GM21390 (cell line): ENCODE measurements around the gene SCAPER.

Source experiments
- ATAC-seq: cut with Tn5 transposase; IDR thresholded peaks from one replicate; pipeline ENCODE4 v1.9.1; 2021; ENCODE audit not compliant: unreplicated experiment

Gene SCAPER

DNA sequence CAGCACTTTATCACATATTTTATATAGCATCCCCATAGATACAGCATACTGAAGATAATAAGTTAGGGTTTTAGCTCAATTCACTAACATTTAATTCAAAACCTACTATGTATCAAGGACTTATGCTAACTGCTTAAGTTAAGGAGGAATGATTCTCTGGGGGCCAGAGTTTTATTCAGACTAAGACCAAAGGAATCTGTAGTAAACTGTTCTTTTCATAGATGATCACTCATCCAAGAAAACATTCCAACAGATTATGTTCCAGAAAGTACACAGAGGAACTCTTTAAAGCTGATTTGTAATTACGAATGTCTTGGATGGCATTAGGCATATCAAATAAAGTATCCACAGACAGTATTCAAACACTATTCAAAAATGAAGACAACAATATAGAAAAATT lies 226.4 kb downstream of the SCAPER start:
- ATAC-seq: no peak

DNA sequence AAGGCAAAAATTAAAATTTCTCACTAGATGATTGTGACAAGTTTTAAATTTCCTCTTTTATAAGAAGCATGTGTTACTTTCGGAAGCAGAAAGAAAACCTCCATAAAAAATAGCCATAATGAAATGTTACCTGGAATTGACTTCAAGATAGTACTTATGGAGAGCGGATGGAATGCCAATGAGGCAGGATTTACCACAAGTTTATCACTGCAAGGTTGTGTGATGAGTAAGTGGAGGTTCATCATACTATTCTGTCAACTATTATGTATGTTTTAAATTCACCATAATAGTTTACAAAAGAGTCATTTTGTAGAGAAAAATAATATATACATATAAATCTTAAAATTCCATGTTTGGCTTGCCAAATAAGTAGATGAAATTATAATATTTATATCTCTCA lies 230.3 kb downstream of the SCAPER start:
- ATAC-seq: no peak

DNA sequence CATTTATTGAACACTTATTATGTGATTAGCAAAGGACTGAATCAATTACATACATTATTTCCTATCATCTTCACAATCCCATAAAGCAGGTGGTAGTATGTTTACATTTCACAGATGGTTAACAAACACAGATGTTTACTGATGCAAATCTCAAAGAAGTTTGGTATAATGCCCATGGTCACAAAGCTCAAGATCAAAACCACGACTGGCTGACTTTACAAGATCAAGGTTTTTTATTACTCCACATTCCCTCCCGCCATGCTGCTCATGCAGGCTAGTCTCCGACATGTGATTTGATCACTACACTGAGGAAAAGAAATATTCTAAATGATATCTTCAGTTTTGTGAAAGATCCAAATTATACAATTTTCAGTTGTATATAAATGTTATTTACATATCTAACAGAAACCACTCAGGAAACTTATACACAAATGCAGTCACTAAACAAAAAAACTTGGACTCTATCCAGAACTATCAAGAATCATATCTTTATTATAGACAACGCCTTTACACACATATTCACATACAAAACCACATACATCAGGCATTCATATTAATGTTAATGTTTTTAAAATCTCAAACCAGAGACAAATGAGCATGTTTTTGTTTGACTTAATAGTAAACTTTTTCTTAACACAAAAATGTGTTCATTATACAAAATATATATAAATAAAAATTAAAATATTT lies 235.5 kb downstream of the SCAPER start:
- ATAC-seq: no peak

DNA sequence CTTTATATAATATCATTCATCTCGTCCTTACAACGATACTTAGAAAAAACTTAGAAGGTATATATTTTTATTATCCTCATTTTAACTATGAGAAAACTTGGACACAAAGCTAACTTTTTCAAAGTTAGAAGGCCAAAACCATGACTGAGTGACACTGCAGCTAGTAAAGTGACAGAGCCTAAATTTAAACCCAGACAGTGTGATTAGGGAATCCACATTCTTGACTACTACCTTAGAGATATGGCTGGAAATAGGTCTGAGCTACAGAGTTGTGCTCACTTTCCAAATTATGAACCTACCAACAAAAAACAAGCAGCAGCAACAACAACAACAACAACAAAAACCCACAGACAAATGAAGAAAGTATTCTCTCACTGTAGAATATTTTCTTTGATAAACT lies 236.2 kb downstream of the SCAPER start:
- ATAC-seq: no peak

DNA sequence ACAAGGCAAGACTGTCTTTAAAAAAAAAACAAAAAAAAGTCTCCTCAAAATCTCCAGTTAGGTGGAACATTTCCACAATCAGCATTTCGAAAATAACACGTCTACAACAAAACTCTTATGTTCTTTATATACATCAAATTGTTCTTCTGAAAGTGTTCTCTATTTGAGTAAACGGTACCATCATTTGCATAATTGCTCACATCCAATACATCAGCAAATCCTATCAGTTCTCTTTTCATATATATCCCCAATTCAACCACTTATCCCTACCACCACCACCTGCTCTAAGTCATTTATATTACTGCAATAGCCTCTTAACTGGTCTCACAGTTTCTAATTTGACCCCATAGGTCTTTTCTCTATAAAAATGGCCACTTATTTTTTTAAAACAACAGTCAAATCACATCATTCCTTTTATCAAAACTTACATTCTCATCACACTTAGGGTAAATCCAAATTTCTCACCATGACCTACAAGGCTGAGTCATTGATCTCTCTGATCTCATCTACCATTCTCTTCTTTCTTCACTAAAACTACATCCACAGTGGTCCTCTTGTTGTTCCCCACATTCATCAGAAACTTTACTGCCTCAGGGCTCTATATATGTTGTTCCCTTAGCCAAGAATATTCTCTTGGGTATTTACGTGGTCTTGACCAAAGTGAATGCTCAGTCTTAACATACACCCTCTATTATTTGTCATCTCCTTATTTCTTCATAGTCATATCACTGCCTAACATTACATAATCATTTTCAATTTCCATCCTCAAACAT lies 237.0 kb downstream of the SCAPER start:
- no peak for ATAC-seq

DNA sequence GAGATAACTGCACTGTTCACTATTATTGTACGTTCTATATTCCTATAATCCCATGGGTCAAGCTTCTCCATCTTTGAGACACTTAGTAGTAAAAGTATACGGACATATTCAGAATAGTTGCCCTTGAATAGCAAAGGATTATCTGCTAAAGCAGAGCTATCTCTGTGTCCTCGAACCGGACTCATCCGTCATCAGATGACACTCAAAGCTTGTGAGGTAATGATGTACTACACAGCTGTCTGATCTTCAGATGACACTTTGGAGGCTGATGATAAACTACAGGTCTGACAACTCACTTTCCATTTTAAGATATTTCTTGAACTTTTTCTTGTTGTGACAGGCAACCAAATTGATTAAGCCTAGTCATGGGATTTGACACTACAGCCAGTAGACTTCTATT lies 240.2 kb downstream of the SCAPER start:
- no peak for ATAC-seq

DNA sequence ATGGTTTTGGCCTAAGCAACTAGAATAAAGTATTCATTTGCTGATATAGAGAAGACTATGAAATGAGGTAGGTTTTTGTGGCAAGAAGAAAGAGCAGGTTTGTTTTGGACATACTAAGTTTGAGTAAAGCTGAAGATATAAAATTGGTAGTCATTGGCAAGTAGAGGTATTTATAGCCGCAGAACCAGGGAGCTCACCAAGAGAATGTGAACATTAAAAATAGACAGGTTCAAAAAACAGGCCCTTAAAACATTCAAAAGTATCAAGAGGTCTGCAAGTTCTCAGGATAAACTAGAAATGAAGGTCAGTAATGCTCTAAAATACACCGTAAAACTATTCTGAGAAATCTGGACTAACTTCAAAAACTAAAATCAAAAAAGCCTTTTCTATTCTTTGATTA lies 240.7 kb downstream of the SCAPER start:
- no peak for ATAC-seq

DNA sequence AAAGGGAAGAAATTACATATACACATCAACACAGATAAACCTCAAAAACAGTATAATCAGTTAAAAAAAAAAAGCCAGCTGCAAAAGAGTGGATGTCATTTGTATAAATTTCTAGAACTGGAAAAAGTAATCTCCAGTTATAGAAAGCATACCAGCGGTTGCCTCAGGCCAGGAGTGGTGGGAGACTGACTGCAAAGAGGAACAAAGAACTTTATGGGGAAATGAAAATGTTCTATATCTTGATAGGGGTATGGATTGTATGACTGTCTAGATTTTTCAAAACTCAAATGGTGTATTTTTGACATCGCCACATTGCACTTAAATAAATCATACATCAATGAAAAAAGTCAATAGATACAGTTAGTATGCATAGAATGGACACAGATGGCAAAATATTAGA lies 241.6 kb downstream of the SCAPER start:
- no peak for ATAC-seq

DNA sequence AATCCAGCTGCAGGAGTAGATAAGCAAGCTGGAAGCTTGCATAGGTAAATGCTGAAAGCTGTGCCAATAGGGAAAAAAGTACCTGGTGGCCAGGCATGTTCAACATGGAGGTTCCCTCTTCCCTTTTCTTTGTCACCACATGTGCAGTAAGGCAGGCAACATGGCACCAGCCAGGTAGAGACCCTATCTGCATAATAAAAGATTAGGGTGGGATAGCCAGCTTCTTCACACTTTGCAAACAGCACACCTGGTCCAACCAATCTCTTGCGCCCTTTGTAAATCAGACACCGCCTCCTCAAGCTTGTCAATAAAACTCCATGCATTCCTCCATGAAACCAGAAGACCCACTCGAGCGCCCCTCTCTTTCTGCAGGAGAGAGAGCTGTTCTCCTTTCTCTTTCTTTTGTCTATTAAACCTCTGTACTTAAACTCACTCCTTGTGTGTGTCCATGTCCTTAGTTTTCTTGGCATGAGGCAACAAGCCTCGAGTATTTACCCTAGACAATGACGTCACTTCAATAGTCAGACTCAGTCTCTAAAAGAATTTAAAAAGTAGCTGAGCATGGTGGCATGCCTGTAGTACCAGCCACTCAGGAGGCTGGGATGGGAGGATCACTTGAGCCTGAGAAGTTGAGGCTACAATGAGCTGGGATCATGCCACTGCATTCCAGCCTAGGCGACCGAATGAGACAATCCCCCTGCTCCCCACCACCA lies 256.3 kb downstream of the SCAPER start:
- no peak for ATAC-seq

DNA sequence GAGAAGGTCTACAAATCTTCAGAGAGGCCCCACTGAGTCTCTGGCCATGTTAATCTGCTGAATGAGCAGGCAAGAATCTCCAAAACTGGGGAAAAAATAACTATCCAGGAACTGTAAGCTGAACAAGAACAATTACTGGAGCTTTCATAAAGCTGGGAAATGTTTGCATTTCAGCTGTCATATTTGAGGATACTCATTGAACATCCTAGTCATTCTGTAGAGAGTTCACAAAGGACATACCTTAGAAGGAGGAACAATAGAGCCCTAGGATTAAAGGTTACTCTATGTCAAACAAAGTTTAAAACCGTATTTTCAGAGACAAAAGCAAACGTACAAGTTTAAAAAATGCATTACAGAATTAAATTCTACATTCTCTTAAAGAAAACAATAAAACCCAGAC lies 257.5 kb downstream of the SCAPER start:
- no peak for ATAC-seq

DNA sequence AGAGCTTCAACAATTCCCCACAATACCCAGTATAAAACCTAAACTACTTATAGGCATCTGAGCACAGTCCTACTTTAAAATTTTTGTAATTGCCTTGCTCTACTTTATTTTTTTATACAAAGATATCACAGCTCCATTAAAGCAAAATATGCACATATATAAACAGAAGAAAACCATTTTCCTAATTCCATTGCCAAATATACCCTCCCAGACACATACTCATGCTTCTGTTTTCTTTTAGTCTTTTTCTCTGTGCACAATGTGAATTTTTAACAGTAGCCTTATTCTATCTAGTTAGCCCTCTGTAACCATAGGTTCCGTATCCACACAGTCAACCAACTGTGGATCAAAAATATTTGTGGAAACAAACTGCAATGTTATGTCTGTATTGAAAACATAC lies 260.5 kb downstream of the SCAPER start:
- ATAC-seq: no peak

DNA sequence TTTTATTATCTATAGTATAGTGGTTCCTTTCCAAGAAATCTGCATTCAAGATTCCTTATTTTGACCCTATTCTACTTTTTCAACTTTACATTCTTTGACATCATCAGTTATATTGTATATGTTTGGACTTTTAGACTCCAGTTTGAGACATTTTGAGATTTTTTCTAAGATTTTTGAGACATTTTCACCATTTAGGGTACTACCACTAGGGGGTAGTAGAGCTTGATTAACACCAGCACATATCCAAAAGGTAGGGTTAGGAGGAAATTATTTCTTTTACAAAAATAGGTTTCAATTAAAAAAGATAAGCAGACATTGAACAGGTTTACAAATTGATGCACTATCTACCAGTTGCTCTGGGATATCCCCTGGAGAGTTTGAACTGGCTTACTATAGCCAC lies 262.5 kb downstream of the SCAPER start:
- ATAC-seq: no peak

DNA sequence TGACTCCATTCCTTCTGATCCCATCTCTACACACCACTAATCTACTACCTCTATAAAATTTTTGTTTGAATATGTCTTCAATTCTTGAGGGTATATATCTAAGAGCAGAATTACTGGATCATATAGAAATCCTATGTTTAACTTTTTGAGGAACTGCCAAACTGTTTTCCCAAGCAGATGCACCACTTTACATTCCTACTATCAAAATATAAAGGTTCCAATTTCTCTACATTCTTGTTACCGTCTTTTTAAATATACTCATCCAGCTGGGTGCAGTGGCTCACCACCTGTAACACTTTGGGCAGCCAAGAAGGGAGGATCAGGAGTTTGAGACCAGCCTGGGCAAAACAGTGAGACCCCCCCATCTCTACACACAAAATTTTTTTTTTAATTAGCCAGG lies 268.0 kb downstream of the SCAPER start:
- ATAC-seq: no peak

DNA sequence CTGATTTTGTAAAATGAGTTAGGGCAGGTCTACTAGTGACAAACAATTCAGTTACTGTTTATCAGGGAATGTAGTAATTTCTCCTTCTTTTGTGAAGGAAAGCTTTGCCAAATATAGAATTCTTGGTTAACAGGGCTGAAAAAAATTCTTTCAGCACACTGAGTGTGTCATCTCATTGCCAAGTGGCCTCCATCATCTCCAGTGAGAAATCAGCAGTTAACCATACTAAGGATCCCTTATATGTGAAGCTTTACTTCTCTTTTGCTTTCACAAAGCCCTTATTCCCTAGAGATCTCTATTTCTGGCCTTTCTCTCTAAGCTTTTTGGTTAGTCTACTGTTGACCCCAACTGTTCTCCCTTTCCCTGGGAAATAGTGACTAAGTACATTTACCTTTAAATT lies 269.1 kb downstream of the SCAPER start:
- no peak for ATAC-seq

DNA sequence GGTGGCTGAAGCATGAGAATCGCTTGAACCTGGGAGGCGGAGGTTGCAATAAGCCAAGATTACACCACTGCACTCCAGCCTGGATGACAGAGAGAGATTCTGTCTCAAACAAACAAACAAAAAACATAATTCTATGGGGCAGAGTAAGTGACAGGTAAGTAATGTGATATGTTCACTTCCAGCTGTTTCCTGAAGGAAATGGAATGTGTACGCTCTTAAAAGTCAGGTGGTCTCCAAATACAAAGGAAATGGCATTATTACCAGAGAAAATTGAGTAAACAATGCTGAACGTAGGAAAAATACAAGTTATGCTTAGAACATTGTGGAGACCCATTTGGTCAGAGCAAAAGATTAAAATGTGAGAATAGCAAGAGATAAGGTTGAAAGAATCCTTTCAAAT lies 278.5 kb downstream of the SCAPER start:
- no peak for ATAC-seq

DNA sequence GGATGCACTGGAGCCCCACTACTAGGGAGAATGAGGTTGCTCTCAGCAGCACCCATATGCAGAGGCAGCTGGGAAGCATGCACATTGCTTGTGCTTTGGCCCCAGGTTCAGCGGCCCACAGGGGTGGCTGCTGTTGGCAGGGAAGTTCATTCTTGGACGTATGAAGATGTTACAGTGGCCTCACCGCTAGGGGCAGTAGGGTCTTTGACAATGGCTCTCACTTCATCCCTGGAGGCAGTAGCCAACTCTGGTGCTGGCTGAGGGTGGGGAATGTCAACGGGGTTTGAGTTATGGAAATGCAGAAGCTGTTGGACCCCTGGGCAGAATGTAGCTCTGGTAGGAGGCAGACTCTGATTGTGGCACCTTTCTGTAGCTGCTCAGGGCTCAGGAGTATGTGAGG lies 279.9 kb downstream of the SCAPER start:
- no peak for ATAC-seq

DNA sequence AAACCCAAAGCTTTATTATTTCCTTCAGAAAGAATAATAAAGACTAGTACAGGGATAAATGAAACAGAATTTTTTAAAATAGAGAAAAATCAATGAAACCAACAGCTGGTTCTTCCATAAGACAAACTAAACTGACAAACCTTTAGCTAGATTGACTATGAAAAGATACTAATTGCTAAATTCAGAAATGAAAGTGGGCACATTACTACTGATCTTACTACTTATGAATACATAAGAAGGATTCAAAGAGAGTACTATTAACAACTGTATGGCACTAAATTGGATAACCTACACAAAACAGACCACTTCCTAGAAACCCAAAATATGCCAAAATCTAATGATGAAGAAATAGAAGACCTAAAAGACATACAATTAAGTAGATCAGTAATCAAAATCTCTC lies 290.4 kb downstream of the SCAPER start:
- ATAC-seq: no peak

DNA sequence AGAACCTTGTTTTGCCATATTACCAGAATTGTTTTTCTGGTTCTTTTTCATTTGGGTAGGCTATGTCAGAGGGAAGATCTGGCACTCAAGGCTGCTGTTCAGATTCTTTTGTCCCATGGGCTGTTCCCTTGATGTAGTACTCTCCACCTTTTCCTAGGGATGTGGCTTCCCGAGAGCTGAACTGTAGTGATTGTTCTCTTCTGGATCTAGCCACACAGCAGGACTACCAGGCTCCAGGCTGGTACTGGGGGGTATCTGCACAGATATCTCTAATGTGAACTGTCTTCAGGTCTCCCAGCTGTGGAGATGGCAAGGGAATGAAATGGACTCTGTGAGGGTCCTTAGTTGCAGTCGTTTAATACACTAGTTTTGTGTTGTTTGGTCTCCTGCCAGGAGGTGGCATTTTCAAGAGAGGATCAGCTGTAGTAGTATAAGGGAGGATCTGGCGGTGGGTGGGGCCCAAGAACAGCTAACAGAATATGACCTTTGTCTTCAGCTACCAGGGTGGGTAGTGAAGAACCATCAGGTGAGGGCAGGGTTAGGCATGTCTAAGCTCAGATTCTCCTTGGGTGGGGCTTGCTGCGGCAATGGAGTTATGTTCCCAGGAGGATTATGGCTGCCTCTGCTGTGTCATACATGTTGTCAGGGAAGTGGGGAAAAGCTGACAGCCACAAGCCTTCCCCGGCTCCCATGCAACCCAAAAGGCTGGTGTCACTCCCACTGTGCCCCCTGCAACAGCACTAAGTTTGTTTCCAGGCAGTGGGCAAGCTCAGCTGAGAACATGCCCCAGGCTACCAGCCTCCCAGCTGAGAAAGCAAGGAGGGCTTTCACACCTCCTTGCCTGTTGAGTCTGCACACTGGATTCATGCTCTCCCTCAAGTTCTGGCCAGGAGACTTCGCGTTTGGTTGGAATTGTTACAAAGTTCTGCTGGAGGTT lies 316.1 kb downstream of the SCAPER start:
- ATAC-seq: no peak

DNA sequence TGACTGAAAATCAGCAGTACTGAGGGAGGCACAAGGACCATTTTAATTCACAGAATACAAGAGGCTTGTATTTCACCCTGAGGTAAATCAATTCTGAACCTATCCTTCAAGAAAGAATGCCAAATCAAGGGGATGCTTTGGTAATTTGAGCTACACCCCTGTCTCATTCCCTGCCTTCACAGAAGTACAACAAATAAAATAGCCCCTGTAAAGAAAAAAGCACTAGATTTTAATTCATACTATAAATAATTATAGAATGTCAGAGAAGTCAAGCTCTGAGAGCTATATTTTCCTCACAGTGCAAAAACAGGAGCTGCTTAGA lies 319.6 kb downstream of the SCAPER start:
- ATAC-seq: no peak

DNA sequence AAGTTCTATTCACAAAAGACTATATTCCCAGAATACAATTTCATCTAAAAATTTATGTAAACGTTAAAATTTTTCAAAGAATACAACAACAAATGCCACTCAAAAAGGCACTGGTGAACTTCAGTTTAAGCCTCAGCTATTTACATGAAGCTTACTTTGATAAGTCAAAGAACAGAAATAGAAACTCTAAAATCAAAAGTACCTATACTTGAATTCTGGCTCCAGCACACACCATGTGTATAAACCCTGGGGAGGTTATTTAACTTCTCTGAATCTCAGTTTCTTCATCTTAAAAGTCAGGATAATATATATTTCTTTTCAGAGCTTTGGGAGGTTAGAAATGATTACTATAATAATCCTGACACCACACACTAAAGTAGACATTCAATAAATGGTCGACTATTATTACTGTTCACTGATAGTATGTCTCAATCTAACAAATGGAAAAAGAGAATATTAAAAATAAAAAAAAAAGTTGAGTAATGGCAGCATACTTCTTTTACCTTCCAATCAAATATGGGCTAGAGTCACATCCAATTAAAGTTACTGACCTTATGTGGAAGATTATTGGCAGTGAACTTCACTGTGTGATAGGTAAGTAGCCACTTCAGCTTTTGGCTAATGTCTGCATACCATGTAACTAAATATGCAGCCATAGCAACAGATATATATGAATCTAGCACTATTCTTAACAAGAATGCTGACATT lies 320.1 kb downstream of the SCAPER start:
- no peak for ATAC-seq

DNA sequence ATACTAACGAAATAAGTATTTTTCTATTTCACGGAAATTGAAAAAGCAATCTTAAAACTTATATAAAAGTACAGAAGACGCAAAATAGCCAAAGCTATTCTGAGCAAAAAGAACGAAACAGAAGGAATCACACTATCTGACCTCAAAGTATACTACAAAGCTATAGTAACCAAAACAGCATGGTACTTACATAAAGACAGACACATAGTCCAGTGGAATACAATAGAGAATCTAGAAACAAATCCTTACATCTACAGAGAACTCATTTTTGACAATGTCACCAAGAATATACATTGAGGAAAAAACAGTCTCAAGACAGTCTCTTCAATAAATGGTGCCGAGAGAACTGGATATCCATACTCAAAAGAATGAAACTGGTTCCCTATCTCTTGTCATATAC lies 322.6 kb downstream of the SCAPER start:
- no peak for ATAC-seq
